Sigmoid colon (tissue), 7 donors: ENCODE data around the gene SLC2A4. TPM values are rescaled to one million over a fixed set of nuclear protein-coding genes. Genes with fewer than 3 reads are reported as not detected.
A peak's percentile ranks its signal among the peaks of the same experiment; 100 is the strongest.

ENCODE experiments used
- DNase-seq: peaks from one replicate; pipeline ENCODE4 v3.0.0-alpha.2; 2019
- H3K27ac ChIP-seq, 4 donors: fragments of 200-600 bp; sonication (generic); one replicate each; pipeline ENCODE4 v1.5.1; 2016 to 2019; ENCODE audit warnings: mild to moderate bottlenecking in 1 of 4
- H3K27me3 ChIP-seq, 3 donors: fragments of 200-600 bp; sonication (generic); one replicate each; pipeline ENCODE4 v1.5.1; 2019; ENCODE audit warnings: mild to moderate bottlenecking in 1 of 3
- H3K36me3 ChIP-seq, 4 donors: fragments of 200-600 bp; sonication (generic); one replicate each; pipeline ENCODE4 v1.5.1; 2016 to 2019
- H3K4me1 ChIP-seq, 4 donors: fragments of 200-600 bp; sonication (generic); one replicate each; pipeline ENCODE4 v1.5.1; 2017 to 2019
- H3K4me3 ChIP-seq, 4 donors: fragments of 200-600 bp; sonication (generic); one replicate each; pipeline ENCODE4 v1.5.1; 2017 to 2019; ENCODE audit warnings: mild to moderate bottlenecking in 2 of 4, moderate library complexity in 1 of 4
- H3K9me3 ChIP-seq, 4 donors: fragments of 200-600 bp in 3 of 4; sonication (generic) in 3 of 4; one replicate each; pipeline versions ENCODE4 v1.5.1 to v1.6.1; 2013 to 2019
- EP300 ChIP-seq, 4 donors: sonication (generic); formaldehyde crosslinking; IDR thresholded peaks; one replicate each; pipeline ENCODE4 v1.6.1; 2017; ENCODE audit warnings: antibody characterized with exemption in 4 of 4
- POLR2A ChIP-seq, 2 donors: fragments of 450-650 bp; IDR thresholded peaks; one replicate each; pipeline ENCODE4 v1.6.1; 2016; ENCODE audit warnings: antibody characterized with exemption in 2 of 2, mild to moderate bottlenecking in 2 of 2, moderate library complexity in 2 of 2
- POLR2AphosphoS5 ChIP-seq, 4 donors: sonication (generic); formaldehyde crosslinking; IDR thresholded peaks; one replicate each; pipeline ENCODE4 v1.6.1; 2017; ENCODE audit warnings: antibody characterized with exemption in 4 of 4
- WGBS, 2 donors: extraction: QIAGEN DNeasy Blood & Tissue Kit; methylation state at CpG; one replicate each; pipeline ENCODE4 v1.1.7; 2013; 5-methylcytosine and 5-hydroxymethylcytosine counted together
- intact Hi-C: fragments of 100-400 bp; cut with DNase I; formaldehyde crosslinking; loops from one replicate; pipeline ENCODE4 v1.15.1; 2023
- polyA plus RNA-seq, 3 donors: library from polyadenylated mRNA; stranded (reverse); fragments of 200-250 nt; gene quantifications; one replicate each; pipeline ENCODE4 v1.2.3, GENCODE V29; 2013
- total RNA-seq, 4 donors: library from RNA; depleted of rRNA; stranded (reverse); fragments of >200 nt; gene quantifications; one replicate each; pipeline ENCODE4 v1.1.0, GENCODE V29; 2016
- TF ChIP-seq, protein P1 (sequence below), 4 experiments: fragments of 450-650 bp in 3 of 4; fragments of 200-600 bp in 1 of 4; IDR thresholded peaks; one replicate each; pipeline ENCODE4 v1.5.1; 2016 to 2019; ENCODE audit warnings: antibody characterized with exemption in 4 of 4, mild to moderate bottlenecking in 3 of 4, moderate library complexity in 2 of 4
- donor health status: healthy with polysubstance abuse.
- donor health status: Bipolar disorder and iron deficiency.
- donor health status: healthy.

SLC2A4 gene
- total and polyA plus RNA-seq, 7 donors: 0.60 to 127 (median 72.9) TPM

DNA sequence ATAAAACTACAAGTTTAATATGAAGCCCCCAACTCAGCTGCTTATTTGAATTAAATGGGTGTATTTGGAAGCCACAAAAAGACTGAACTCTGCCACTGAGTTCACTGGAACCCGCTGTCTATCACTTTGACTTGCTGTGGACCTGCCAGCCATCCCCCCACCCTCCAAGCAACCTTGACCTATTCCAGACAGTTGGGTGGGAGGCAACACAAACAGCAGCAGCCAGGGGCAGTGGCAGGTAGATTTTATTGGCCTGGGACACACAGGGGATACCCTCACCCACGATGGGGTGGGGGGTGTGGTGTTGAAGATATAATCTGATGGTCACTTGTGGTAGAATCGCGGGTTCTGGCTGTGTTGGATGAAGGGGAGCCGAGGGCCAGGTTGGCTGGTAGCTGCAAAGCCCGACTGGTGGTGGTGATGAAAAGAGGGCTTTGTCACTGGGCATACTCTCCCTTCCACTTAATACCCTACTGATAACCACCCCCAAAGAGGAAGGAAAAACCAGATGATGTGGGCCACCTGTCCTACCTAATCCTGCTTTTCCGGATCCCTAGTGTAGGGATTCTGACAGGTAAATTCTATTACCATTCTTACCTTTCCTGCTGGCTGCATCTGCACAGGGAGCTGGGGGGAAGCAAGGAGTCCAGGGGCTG is 31.0 kb downstream of the SLC2A4 start:
- peaks cover 39 to 61% (median 51%) of the 10 kb centered on the region in 4 donors for H3K36me3 ChIP-seq
- no peaks in the 10 kb centered on the region for H3K9me3 ChIP-seq
- H3K27ac ChIP-seq: peak overlapping the region in 1 of 4 donors; percentile 99
- no peaks in the 10 kb centered on the region for H3K27me3 ChIP-seq
- 72 to 79% methylated on average over 7 of the region's 7 CpGs for WGBS, 2 donors
- no peak overlapping the region for H3K4me3 ChIP-seq
- peaks cover 0 to 58% (median 54%) of the 10 kb centered on the region in 4 donors for H3K4me1 ChIP-seq
- intact Hi-C loops: loop anchor here (10.0 kb wide), 1 partner anchor 822 kb away; no protein-coding TSS in a partner anchor
- DNase-seq: no peak
- TF ChIP-seq POLR2A (IDR thresholded peaks at IDR 0.05) (no peak), POLR2AphosphoS5 (IDR thresholded peaks at IDR 0.05) (no peak), EP300 (IDR thresholded peaks at IDR 0.05) (no peak)
- TF ChIP-seq, protein P1, sequence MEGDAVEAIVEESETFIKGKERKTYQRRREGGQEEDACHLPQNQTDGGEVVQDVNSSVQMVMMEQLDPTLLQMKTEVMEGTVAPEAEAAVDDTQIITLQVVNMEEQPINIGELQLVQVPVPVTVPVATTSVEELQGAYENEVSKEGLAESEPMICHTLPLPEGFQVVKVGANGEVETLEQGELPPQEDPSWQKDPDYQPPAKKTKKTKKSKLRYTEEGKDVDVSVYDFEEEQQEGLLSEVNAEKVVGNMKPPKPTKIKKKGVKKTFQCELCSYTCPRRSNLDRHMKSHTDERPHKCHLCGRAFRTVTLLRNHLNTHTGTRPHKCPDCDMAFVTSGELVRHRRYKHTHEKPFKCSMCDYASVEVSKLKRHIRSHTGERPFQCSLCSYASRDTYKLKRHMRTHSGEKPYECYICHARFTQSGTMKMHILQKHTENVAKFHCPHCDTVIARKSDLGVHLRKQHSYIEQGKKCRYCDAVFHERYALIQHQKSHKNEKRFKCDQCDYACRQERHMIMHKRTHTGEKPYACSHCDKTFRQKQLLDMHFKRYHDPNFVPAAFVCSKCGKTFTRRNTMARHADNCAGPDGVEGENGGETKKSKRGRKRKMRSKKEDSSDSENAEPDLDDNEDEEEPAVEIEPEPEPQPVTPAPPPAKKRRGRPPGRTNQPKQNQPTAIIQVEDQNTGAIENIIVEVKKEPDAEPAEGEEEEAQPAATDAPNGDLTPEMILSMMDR (IDR thresholded peaks at IDR 0.05): no peak

DNA sequence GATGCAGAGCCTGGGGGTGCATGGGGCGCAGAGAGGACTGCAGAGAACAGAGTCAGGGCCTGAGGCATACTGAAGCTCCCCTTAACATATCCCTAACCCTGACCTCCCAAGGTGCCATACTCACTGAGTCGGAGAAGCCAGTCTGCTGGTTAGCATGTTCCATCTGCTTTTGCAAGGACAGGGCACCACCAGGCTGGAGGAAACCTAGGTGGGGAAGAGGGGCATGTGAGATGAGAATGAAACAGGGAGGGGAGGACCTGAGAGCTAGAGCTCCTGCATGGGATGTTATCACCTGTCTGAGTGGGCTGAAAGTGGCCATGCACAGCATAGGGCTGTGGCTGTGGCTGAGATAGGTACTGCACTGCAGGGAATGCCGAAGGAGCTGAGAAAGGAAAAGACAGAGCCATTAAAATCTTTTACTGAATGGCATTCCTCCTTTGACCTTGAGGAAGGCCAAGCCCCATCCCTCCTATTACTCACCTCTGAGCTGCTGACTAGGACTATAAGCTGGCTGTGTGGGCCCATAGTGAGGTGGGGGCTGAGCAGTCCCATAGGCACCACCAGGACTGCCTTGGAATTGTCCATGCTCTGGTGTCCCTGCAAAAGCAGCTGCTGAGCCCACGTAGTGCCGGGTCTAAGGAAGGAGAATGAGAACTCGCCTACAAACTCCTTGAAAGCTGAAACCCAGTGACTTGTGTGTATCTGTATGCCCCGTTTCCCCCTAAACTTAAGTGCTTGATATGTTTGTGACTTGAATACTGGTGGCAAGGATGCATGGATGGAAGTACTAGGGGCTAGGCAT is 31.8 kb downstream of the SLC2A4 start:
- Histone ChIP-seq H3K36me3 (peaks cover 47 to 69% (median 58%) of the 10 kb centered on the region in 4 donors), H3K9me3 (no peaks in the 10 kb centered on the region), H3K4me1 (peaks cover 0 to 57% (median 52%) of the 10 kb centered on the region in 4 donors), H3K27ac (peak overlapping the region in 3 of 4 donors; percentile 95 to 99 (median 96)), H3K4me3 (no peak overlapping the region), H3K27me3 (no peaks in the 10 kb centered on the region)
- DNase-seq: no peak
- TF ChIP-seq POLR2A (IDR thresholded peaks at IDR 0.05): no peak
- TF ChIP-seq POLR2AphosphoS5 (IDR thresholded peaks at IDR 0.05): no peak
- TF ChIP-seq, protein P1 (IDR thresholded peaks at IDR 0.05): no peak
- intact Hi-C loops: loop anchor here (10.0 kb wide), 1 partner anchor 822 kb away; no protein-coding TSS in a partner anchor
- 82 to 90% methylated on average over 7 of the region's 7 CpGs for WGBS, 2 donors

DNA sequence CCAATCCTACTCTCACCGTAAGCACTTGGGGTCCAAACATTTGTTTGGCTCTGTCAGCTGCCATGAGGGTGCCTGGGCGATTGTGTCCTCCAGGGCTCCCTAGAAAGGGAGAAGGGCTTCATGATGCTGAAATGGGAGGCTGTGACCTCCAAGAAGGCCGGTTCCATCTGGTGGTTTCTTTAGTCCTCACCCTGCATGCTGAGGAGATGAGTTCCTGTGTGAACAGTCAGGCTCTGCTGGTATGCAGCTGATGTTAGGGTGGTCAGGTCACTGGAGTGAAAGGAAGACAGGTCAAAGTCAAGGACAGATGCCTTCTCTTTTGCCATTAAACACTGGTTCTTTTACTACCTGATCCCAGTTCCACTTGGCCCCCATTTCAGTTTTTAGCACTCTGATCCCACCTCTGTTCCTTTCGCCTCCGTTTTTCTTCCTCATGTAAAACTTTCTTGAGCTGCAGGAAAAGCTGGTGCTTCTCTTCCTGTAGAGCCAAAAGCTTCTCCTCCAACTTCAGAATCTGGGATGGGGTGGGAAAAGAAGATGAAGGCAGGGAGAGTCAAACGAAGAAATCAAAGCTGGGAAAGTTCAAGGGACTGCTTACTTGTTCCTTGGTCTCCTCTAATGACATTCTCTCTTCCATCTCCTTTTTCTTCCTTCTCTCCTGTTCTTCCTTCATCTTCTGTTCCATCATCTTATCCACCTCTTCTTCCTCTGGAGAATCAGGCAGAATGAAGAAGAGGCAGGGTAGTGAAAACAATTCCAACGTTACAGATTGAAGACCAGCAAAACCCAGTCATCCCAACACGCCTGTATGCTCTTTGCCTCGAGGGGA is 32.6 kb downstream of the SLC2A4 start:
- no peak for TF ChIP-seq POLR2A (IDR thresholded peaks at IDR 0.05)
- TF ChIP-seq, protein P1 (IDR thresholded peaks at IDR 0.05): no peak
- TF ChIP-seq EP300 (IDR thresholded peaks at IDR 0.05): no peak
- TF ChIP-seq POLR2AphosphoS5 (IDR thresholded peaks at IDR 0.05): no peak
- Histone ChIP-seq H3K27ac (peak overlapping the region; percentile 94 to 99 (median 96)), H3K4me1 (peaks cover 0 to 54% (median 45%) of the 10 kb centered on the region in 4 donors), H3K27me3 (no peaks in the 10 kb centered on the region), H3K9me3 (no peaks in the 10 kb centered on the region), H3K4me3 (peak overlapping the region; percentile 80 to 89 (median 86)), H3K36me3 (peaks cover 53 to 77% (median 66%) of the 10 kb centered on the region in 4 donors)
- intact Hi-C loops: loop anchor here (10.0 kb wide), 1 partner anchor 821 kb away; no protein-coding TSS in a partner anchor
- DNase-seq: no peak
- WGBS, 2 donors: 44 to 53% methylated on average over 9 of the region's 9 CpGs
